Mesothelial cell of epicardium (in vitro differentiated cells): Measurements from ENCODE around the gene NXN. TPM values are rescaled to one million over a fixed set of nuclear protein-coding genes. Genes with fewer than 3 reads are reported as not detected.

Source experiments
- DNase-seq, 2 experiments: peaks; one replicate each; pipeline ENCODE4 v3.0.0; 2021; ENCODE audit warnings: low spot score in 2 of 2; ENCODE audit not compliant: unreplicated experiment in 2 of 2
- H3K27ac Mint-ChIP-seq: 2 replicates; pipeline ENCODE4 v1.8.0; 2021; ENCODE audit warnings: mixed read lengths
- H3K27me3 Mint-ChIP-seq: 2 replicates; pipeline ENCODE4 v1.8.0; 2021; ENCODE audit warnings: low read depth, mixed read lengths
- H3K36me3 Mint-ChIP-seq: 2 replicates; pipeline ENCODE4 v1.8.0; 2021; ENCODE audit warnings: mixed read lengths
- H3K4me1 Mint-ChIP-seq: 2 replicates; pipeline ENCODE4 v1.8.0; 2021; ENCODE audit warnings: mixed read lengths
- H3K4me3 Mint-ChIP-seq: 2 replicates; pipeline ENCODE4 v1.8.0; 2021; ENCODE audit warnings: mild to moderate bottlenecking, moderate library complexity, mixed read lengths
- H3K9me3 Mint-ChIP-seq: 2 replicates; pipeline ENCODE4 v1.8.0; 2021; ENCODE audit warnings: mixed read lengths
- total RNA-seq: library from RNA; stranded (reverse); gene quantifications from 3 replicates; pipeline ENCODE4 v1.2.1, GENCODE V29; 2021
- TF ChIP-seq, protein P1 (sequence below): fragments of 200-600 bp; sonication (generic); IDR thresholded peaks from one replicate; pipeline ENCODE4 v1.5.0; 2021; ENCODE audit warnings: antibody characterized with exemption; ENCODE audit not compliant: unreplicated experiment

Gene NXN
- total RNA-seq, 1 donor from 2014 or later = 107 TPM

DNA sequence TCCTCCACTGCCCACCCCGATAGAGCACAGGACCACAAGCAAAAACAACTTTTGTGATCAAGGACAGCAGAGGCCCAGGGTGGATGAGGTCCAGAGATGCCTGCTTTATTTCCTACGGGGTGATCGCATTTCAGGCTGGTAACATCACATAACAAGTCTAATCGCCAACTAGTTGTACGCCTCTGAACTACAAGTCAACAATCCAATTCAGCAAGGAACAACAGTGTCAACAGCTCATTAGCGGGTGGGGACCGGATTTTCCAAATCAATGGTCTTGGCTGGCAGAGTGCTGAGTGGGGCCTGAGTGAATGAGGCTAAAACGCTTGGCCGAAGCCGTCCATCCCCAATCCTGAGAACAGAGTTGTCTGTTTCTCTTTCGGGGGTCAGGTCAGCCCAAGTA, 180.3 kb downstream of the NXN start:
- H3K27ac Mint-ChIP-seq = no peak overlapping the region
- no peak overlapping the region for H3K4me3 Mint-ChIP-seq
- no peaks in the 10 kb centered on the region for H3K27me3 Mint-ChIP-seq
- H3K4me1 Mint-ChIP-seq = peaks cover 7% of the 10 kb centered on the region
- TF ChIP-seq, protein P1, sequence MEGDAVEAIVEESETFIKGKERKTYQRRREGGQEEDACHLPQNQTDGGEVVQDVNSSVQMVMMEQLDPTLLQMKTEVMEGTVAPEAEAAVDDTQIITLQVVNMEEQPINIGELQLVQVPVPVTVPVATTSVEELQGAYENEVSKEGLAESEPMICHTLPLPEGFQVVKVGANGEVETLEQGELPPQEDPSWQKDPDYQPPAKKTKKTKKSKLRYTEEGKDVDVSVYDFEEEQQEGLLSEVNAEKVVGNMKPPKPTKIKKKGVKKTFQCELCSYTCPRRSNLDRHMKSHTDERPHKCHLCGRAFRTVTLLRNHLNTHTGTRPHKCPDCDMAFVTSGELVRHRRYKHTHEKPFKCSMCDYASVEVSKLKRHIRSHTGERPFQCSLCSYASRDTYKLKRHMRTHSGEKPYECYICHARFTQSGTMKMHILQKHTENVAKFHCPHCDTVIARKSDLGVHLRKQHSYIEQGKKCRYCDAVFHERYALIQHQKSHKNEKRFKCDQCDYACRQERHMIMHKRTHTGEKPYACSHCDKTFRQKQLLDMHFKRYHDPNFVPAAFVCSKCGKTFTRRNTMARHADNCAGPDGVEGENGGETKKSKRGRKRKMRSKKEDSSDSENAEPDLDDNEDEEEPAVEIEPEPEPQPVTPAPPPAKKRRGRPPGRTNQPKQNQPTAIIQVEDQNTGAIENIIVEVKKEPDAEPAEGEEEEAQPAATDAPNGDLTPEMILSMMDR = no peak
- DNase-seq = no peak
- no peaks in the 10 kb centered on the region for H3K9me3 Mint-ChIP-seq
- peaks cover 12% of the 10 kb centered on the region for H3K36me3 Mint-ChIP-seq

DNA sequence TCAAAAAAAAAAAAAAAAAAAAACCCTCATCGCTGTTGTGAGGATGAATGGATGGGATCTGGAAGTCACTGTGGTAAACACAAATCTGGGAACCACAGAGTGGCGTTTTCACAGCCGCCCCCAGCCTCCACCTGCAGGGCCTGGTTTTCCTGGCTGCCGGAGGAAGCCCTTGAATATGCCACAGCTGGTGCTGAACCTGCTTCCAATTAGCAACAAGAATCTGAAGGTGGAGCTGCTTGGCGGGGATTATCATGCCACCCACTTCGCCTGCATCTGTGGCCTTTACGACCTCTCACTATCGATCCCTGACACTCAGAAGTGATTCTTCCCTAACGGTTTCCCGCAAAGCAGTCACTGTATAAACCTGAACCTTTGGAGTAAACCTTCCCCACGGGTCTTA, 181.3 kb downstream of the NXN start:
- Mint-ChIP-seq H3K4me3 (no peak overlapping the region), H3K27me3 (no peaks in the 10 kb centered on the region), H3K36me3 (peaks cover 12% of the 10 kb centered on the region), H3K9me3 (no peaks in the 10 kb centered on the region), H3K27ac (no peak overlapping the region), H3K4me1 (peaks cover 7% of the 10 kb centered on the region)
- DNase-seq = no peak
- TF ChIP-seq, protein P1 = no peak

GRCh38 chr17:797236-797840, 182.2 kb downstream of the NXN start:
- Mint-ChIP-seq H3K4me3 (no peak overlapping the region), H3K4me1 (peaks cover 7% of the 10 kb centered on the region), H3K27me3 (no peaks in the 10 kb centered on the region), H3K9me3 (no peaks in the 10 kb centered on the region), H3K27ac (no peak overlapping the region), H3K36me3 (peaks cover 12% of the 10 kb centered on the region)
- DNase-seq = no peak
- TF ChIP-seq, protein P1 = no peak

GRCh38 chr17:796609-797008, 183.0 kb downstream of the NXN start:
- no peak for DNase-seq
- Mint-ChIP-seq H3K4me3 (no peak overlapping the region), H3K9me3 (no peaks in the 10 kb centered on the region), H3K27me3 (no peaks in the 10 kb centered on the region), H3K27ac (no peak overlapping the region), H3K4me1 (peaks cover 7% of the 10 kb centered on the region), H3K36me3 (peaks cover 12% of the 10 kb centered on the region)
- TF ChIP-seq, protein P1 = no peak

DNA sequence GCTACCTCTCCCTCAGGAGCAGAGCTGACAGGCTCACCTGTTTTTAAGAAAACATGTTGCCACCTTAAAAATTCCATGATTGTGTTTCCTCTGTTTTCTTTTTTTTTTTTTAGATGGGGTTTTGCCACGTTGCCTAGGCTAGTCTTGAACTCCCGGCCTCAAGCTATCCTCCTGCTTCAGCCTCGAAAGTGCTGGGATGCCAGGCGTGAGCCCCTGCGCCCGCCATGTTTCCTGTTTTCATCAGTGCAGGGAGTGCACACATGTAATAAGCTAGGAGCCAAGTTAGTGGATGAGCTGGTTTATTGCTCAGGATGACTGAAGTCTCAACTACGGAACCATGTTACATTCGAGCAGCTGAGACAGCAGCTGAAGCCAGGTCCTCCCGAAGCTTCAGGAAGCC, 183.9 kb downstream of the NXN start:
- Mint-ChIP-seq H3K27ac (no peak overlapping the region), H3K27me3 (no peaks in the 10 kb centered on the region), H3K36me3 (peaks cover 15% of the 10 kb centered on the region), H3K9me3 (no peaks in the 10 kb centered on the region), H3K4me3 (no peak overlapping the region), H3K4me1 (peaks cover 9% of the 10 kb centered on the region)
- DNase-seq = no peak
- TF ChIP-seq, protein P1 = no peak

- peaks cover 10% of the 10 kb centered on the region for H3K4me1 Mint-ChIP-seq
- DNase-seq = no peak
- TF ChIP-seq, protein P1 = no peak
- H3K9me3 Mint-ChIP-seq = no peaks in the 10 kb centered on the region
- H3K27ac Mint-ChIP-seq = no peak overlapping the region
- H3K4me3 Mint-ChIP-seq = no peak overlapping the region
- no peaks in the 10 kb centered on the region for H3K27me3 Mint-ChIP-seq
- H3K36me3 Mint-ChIP-seq = peaks cover 14% of the 10 kb centered on the region
Measured at GRCh38 chr17:795276-795675, 184.3 kb downstream of the NXN start.
